Measurements from ENCODE around the gene SEM1.
"Not testable (repeated sequence)": the region's sequence is repeated elsewhere in the genome, so short reads cannot be mapped to it uniquely, and the experiment has no call there.

SEM1 gene

DNA sequence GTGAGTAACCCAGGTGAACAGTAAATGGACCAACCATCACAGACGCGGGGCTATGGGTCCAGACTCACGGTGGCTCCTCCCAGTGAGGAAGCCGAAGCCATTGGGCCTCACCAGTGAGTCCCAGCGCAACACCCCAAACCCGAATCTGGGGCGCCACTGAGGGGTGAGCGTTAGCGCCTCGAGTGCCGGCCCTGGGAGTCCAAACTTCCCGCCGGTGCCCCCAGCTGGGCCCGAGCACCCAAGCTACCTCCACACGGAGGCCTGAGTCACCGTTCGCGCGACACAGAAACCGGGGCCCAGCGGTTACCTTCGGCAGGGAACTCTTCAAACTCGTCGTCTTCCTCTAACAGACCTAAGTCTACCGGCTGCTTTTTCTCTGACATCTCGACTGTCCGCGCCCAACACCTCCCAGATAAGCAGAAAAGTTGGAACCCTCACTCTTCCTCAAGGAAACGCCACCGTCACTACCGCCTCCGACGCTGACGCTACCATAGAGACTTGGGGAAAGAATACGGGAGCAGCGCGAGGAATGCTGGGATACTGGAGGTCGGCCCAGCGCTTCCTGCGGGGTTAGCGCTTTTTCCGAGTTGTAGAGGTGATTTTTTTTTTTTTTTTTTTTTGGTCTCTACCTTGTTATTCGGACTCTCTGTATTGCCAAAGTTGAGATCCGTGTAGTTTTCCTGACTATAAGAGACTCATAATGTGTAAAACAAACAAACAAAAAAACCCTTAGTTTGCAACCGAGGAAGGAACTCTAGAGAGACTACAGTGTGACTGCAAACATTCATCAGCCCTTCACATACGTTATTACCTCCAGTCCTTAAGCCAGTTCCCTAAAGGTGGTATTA is at the start of gene SEM1:
Gene SEM1 (minus strand): TSS at position 466 of the 848 bp plus-strand sequence. CDS start 83 bp downstream, at position 383.
- DNase-seq (ENCODE audit: low read depth, low spot score): peak; percentile 90
- H3K4me3 ChIP-seq (ENCODE audit: low read depth, low read length): peak within 1 kb of the TSS; percentile 61
- TF ChIP-seq, protein P1, sequence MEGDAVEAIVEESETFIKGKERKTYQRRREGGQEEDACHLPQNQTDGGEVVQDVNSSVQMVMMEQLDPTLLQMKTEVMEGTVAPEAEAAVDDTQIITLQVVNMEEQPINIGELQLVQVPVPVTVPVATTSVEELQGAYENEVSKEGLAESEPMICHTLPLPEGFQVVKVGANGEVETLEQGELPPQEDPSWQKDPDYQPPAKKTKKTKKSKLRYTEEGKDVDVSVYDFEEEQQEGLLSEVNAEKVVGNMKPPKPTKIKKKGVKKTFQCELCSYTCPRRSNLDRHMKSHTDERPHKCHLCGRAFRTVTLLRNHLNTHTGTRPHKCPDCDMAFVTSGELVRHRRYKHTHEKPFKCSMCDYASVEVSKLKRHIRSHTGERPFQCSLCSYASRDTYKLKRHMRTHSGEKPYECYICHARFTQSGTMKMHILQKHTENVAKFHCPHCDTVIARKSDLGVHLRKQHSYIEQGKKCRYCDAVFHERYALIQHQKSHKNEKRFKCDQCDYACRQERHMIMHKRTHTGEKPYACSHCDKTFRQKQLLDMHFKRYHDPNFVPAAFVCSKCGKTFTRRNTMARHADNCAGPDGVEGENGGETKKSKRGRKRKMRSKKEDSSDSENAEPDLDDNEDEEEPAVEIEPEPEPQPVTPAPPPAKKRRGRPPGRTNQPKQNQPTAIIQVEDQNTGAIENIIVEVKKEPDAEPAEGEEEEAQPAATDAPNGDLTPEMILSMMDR (IDR thresholded peaks at IDR 0.05; ENCODE audit: low read depth, low read length): no peak
- in situ Hi-C loops (cut with HindIII; ENCODE audit: low sequenced_read_pairs): no loop called here

DNA sequence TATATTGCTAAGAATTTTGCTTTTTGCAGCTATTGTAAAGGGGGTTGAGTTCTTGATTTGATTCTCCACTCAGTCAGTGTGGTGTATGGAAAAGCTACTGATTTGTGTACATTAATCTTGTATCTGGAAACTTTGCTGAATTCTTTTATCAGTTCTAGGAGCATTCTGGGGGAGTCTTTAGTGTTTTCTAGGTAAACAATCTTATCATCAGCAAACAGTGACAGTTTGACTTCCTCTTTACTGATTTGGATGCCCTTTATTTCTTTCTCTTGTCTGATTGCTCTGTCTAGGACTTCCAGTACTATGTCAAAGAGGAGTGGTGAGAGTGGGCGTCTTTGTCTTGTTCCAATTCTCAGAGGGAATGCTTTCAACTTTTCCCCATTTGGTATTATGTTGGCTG is 48.2 kb upstream of the SEM1 start:
- DNase-seq (ENCODE audit: low read depth, low spot score); H3K4me3 ChIP-seq (ENCODE audit: low read depth, low read length); in situ Hi-C loops (cut with HindIII; ENCODE audit: low sequenced_read_pairs): not testable (repeated sequence)

DNA sequence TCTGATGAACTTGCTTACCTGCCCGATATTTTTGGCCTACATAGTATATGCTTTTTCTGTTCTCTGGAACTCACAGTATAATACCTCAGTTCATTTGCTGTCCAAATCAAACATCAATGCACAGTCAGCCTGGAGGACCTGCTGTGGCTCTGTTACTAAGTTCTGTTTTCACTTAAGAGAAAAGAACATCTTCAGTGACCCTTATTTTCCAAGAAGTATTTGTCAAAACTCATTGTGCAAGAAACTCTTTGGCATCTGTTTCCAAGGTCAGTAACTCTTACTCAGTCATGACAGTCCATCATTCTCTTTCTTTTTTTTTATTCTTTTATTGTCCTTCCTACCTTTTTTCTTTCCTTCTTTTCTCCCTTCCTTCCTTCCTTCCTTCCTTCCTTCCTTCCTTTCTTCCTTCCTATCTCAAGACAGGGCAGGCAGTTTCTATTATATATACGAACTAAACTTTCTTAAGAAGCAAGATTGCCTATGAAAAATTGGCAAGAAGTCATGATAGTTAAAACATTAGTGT is 37.8 kb upstream of the SEM1 start:
- TF ChIP-seq, protein P1 (IDR thresholded peaks at IDR 0.05; ENCODE audit: low read depth, low read length): no peak
- in situ Hi-C loops (cut with HindIII; ENCODE audit: low sequenced_read_pairs): no loop called here
- no peak overlapping the region for H3K4me3 ChIP-seq (ENCODE audit: low read depth, low read length)
- DNase-seq (ENCODE audit: low read depth, low spot score): no peak

DNA sequence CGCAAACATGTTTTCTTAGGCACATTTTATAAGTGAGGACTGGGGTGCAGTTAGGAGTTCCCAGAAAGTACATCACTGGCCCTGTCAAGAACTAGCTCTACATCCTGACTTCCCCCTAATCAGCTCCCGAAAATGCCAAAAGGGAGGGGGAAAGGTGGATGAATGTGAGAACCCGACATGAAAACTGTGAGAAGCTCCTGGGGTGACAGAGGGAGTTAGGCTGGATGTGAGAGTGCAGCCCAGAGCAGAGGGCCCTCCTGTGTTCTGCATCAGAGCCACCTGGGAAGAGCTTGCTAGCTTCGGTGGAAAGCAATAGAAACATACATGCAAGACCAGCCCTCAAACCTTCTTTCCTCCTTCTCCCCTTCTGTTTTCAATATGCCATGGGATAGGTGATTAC is 30.5 kb upstream of the SEM1 start:
- in situ Hi-C loops (cut with HindIII; ENCODE audit: low sequenced_read_pairs): no loop called here
- DNase-seq (ENCODE audit: low read depth, low spot score): no peak
- TF ChIP-seq, protein P1 (IDR thresholded peaks at IDR 0.05; ENCODE audit: low read depth, low read length): no peak
- H3K4me3 ChIP-seq (ENCODE audit: low read depth, low read length): no peak overlapping the region

DNA sequence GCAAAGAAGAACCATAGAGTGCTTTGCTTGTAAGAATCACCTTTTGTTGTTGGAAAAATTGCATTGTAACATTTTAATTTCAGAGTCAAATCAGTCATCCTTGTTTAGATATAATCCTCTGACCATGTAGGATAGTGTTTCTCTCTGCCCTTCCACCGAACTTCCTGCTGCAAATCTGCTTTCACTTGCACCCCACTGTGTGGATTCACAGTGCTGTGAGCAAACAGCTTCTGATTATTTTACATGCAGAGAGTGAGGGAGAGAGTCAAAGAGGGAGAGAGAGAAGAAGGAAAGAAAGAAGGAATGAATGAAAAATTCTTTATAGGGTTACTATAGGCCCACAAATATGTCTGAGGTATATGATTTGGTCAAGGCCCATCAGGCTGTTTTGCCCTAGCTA is 30.0 kb upstream of the SEM1 start:
- H3K4me3 ChIP-seq (ENCODE audit: low read depth, low read length): no peak overlapping the region
- TF ChIP-seq, protein P1 (IDR thresholded peaks at IDR 0.05; ENCODE audit: low read depth, low read length): no peak
- DNase-seq (ENCODE audit: low read depth, low spot score): no peak
- in situ Hi-C loops (cut with HindIII; ENCODE audit: low sequenced_read_pairs): no loop called here

DNA sequence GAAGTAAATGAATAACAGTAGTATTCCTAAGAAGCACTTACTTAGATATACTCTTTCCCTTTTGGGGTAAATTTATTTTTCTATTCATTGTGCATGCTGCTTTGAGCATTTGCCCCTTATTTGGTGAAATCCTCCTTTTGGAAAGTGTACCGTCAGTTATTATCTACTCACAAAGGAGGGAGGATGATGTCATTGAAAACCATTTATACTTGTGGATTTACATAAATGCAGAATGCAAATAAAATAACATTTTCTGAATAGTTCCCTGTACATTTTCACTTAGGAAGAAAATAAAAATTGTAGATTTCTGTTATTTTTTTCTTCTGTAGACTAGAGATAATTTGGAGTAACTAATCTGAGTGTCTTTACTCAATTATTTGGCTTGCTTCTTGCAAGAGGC is 29.5 kb upstream of the SEM1 start:
- TF ChIP-seq, protein P1 (IDR thresholded peaks at IDR 0.05; ENCODE audit: low read depth, low read length): no peak
- in situ Hi-C loops (cut with HindIII; ENCODE audit: low sequenced_read_pairs): no loop called here
- no peak for DNase-seq (ENCODE audit: low read depth, low spot score)
- no peak overlapping the region for H3K4me3 ChIP-seq (ENCODE audit: low read depth, low read length)

DNA sequence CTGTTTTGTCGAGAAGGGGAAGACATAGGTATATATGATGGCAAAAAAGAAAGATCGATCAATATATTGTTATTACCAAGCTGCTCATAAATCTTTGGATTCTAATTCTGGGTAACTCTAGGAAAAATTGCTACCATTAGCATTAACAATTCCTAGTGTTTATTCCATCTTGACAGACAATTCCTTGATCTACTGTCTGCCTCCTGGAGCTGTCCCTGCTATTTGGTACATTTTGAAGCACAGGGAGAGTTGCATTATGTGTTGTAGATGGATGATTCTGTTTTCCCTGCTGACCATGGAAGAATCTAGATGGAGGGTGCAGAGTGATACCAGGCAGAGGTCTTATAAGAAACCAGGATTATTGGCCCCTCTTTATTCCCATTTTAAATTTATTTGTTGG is 29.1 kb upstream of the SEM1 start:
- TF ChIP-seq, protein P1 (IDR thresholded peaks at IDR 0.05; ENCODE audit: low read depth, low read length): no peak
- no peak overlapping the region for H3K4me3 ChIP-seq (ENCODE audit: low read depth, low read length)
- in situ Hi-C loops (cut with HindIII; ENCODE audit: low sequenced_read_pairs): no loop called here
- no peak for DNase-seq (ENCODE audit: low read depth, low spot score)

Measured in astrocyte of the spinal cord (primary cell).